Occipital lobe (tissue), 2 donors: ENCODE results near the gene EPX. TPM values are rescaled to one million over a fixed set of nuclear protein-coding genes. Genes with fewer than 3 reads are reported as not detected.

Experiments
- DNase-seq: peaks from one replicate; lab custom pipeline; 2025; lab: John Stamatoyannopoulos, UW
- total RNA-seq: library from RNA; depleted of rRNA; stranded (reverse); fragments of >200 nt; gene quantifications from one replicate; pipeline ENCODE4 v1.2.3, GENCODE V29; 2014

EPX gene
- total RNA-seq, 1 donor from 2014 or later: not detected

DNA sequence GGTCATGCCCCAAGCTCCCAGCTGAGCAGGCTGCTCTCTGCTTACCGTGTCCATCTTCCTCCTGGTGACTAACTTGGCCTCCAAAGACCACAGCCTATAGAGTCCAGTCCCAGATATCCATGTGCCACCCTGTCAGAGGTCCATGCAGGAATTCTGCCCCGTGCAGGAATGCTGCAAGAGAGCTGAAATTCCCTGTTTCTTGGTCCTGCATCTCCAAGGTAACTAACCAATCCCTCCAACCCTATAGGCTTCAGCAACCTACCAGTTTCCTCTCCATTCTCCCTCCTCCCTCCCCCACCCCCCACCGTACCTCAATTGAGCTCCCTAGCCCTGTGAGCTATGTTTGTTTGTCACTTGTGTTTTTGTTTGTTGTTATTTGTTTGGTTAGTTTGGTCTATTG lies 36.2 kb downstream of the EPX start:
- DNase-seq: no peak

DNA sequence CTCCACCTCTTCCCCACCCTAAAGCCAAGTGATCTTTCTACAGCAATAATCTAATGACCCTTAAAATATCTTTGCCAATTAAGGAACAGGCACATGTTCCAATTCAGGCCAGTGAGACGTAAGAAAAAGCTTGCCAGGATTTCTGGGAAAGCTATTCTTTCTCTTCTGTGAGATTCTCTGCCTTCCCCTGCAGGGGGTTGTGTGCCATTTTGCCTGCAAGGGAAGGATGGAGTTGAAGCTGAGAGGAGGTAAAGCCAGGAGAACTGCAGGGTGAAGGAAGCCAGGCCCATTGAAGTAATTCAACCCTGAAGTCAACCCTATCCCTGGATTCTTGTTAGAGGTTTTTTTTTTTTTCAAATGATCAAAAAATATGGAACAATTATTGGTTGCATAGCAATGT lies 36.9 kb downstream of the EPX start:
- no peak for DNase-seq

DNA sequence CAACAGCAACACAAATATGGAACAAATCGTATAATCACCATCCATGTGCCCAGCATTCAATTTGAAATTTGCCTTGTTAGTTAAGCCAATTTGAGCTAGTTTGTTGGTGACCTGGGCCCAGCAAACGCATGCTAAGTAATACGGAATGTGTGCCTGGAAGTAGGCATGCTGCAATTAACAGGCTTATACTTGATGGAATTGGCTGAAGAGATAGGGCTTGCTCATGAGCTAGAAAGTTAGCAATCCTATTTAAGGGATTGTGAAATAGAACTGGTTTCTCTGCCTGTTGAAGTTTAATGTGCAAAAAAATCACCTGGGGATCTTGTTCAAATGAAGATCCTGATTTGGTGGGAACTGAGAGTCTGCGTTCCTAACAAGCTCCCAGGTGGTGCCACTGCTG lies 37.4 kb downstream of the EPX start:
- DNase-seq: no peak

DNA sequence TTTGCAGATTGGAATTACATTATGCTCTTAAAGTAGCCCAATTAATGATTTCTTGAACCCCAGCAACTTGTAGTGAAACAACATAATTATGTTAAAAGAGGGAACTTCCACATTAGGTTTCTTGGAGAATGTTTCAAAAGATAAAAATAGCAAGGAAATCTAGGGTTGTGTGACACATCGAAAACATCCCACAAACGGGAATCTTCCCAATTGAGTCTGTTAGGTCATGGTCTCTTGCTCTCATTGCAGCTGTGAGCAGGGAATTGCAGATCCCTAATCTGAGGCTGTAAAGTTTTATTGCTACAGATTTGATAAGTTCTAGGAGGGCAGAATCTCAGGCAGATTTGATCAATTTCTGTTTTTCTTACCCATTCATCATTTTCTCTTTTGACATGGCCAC lies 39.1 kb downstream of the EPX start:
- DNase-seq: no peak

DNA sequence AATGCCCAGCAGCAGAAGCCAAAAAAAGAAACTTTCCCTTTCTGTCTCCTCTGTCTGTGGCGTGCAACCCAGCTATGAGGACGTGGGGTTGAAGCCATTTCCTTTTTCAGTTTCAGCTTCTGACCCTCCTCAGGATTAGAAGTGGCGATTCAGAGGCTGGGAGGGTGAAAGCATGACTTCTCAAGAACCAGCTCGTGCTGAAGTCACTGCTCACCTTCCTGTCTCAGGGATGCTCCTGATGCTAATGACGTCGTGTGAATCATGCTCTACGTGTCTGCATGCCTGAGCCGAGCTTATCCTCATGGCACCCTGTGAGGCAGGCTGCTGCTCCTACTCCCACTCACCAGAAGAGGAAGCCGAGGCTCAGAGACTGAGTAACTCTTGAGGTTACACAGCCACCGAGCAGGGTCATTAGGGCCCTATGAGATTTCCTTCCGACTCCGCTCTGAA lies 40.2 kb downstream of the EPX start:
- DNase-seq: no peak

DNA sequence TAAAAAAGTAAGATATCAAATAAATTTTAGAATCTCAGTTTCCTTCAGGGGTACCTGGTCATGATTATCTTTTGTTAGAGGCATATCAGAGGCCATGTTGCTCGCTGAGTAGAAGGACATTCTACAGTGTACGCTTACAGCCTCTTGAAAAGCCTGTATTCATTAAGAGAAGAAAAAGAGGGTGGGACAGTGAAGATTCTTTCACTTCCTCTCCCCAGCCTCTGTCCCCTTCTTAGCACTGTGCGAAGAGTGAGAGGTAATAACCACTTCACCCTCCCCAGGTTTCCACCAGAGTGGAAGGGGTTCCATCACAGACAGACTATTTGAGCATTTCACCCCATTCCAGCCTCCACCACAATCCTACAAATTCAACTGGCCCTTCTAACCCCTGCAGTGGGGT lies 41.0 kb downstream of the EPX start:
- no peak for DNase-seq

DNA sequence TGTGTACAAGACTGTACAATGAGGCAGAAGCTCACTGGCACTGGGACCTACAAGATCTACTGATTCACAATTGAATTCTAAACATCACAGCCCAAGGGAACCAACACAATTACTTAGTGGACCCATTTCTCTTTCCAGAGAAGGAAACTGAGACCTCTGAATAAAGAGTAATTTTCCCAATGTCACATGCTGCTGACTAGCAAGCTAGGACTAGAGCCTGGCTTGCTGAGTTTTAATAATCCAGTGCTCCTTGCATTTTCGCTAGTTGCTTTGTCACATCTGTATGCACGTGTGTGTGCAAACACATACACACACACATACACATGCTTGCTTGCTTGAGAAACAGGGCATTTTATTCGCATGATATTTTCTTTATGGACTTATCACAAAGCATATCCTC lies 42.0 kb downstream of the EPX start:
- no peak for DNase-seq

DNA sequence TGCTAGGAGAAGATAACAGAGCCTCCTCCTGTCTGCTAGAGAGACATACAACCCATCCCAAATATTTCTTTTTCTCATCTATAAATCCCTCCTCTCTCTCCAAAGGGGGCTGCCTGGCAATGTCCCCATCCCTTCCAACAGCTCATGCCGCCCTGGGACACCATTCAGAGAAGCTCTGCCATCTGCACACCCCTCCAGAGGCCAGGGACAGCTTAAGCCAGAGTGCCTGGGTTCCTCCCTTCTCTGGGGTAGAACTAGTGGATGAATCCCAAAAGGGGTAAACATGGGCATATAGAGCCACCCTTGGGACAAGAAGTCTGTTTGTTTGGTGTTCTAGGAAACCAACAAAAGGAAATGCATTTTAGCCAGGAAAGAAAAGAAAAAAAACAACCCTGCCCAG lies 43.3 kb downstream of the EPX start:
- DNase-seq: no peak

DNA sequence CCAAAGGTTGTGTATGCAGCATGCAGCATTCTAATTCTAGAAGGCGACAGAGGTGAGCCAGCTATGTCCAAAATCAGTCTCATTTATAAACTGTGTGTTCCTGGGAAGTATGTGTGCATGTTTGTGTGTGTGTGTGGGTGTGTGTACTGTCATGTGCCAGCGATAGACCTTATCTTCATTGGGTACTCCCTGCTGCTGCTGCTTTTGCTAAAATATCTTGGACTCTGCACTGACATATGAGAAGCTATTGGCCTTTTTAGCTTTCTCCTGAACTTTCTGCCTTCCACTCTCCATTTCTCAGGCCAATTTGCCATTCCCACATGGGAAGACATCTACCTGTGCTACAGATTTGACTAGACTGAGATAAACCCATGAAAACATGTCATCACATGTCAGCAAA lies 43.9 kb downstream of the EPX start:
- DNase-seq: no peak

DNA sequence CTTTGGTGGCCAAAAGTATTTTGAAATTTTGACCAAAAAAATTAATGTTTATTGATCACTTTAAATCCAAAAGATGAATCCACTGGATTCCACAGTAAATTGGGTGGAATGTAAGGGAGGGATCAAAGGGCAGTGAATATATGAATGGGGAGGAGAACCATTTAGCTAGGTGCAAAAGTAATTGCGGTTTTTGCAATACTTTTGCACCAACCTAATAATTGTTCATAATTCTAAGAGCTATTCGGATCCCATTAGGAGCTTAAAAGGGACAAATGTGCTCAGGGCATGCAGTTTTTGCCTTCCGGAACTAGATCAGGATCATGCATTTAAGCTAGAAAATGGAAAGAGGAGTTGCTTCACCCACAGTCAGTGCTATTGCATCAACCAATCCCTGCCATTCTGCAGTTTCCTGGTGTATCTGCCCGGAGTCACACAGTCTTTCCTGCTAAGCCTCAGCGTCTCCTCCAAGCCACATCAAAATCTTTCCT lies 45.7 kb downstream of the EPX start, which contains the start of gene LPO:
TSS of gene LPO (plus strand) at position 438 of the 488 bp plus-strand sequence. CDS start 4,396 bp downstream, outside the sequence.
- DNase-seq: no peak

DNA sequence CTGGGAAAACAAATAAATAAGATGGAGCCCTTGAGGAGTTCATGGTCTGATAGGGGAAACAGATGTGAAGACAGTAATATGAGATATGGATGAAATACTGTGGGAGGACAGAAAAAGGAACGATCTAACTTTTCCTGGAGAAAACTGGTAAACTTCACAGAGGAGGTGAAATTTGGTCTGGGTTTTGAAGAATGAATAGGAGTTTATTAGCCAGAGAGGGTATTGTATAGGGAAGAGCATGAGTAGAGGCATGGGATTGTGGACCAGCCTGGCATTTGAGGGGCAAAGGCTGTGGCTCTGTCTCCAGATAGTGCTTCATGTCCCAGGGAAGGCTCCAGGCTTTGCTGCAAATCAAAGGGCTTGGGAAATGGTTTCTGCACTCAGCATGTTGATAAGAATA lies 47.5 kb downstream of the EPX start:
- DNase-seq: no peak

DNA sequence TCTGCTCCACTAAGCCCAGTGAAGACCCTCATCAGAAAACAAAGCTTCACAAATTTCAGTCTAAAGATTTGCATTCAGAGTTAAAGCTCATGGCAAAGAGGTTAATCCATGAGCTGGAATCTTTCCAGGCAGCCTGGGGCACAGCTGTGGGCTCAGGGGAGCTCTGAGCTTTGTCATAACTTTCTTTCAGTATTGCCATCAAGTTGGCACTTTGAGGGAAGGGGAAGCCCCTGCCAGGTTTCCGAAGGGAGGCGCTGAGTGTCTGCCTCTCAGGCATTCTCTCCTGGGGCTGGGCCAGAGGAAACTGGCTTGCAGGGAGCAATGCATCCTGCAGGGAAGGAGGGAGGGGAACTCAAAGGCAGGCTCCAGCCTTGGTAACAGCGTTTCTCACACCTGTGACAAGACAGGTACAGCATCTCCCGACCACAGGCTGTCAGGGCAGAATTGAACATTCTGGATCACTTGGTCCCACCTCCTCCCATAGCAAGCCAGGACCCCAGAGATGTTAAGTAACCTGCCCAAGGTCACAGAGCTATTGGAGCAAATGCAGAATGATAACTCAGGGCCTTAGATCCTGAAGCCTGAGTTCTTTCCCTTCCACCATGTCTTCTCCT lies 49.8 kb downstream of the EPX start:
- no peak for DNase-seq

DNA sequence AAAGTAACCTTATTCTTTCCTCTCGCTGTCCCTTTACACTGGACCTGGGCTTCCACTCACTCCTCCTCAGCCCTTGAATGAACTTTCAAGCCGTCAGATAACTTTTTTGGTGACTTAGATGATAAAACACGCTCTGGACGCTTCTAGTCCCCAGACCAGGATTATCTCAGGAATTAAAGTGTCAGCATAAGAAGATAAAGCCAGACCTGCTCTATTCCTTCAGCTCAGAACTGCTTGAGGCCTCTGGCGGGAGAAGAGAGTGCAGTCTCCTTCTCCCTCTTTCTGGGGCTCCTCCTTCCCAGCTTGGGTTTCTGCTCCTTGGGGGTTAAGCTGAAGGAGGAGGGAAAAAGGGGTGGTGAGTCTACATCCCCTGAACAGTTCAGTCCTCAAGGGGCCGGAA lies 52.4 kb downstream of the EPX start:
- DNase-seq: no peak

DNA sequence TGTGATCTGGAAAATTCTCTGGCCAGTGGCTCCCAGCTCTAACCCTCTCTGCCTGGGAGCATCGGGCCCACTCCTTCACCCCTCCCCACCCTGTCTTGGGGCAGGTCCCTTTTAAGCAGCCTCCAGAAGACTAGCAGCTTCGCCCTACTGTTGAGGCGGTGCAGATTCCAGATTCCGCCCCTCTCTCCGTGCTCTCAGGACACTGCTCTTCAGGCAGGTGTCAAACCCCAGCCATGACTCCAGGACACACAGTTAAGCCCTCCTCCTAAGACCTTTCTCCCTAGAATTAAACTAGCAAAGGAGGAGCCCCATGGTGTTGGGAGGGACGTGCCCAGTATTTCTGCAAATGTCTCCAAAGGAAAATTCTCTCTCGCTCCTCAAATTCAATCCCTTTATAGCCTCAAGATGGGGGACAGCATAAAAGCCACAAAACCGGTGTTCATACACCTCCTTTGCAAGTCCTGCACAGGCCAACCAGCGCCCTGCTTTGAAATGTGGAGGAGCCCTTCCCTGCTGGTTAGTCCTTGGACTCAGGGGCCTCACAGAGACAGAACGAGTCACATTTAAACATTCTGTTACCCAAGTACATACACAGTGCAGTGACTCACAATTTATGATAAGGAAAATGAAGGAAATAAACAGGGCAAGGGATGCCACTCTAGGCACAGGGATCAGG lies 53.0 kb downstream of the EPX start:
- no peak for DNase-seq

DNA sequence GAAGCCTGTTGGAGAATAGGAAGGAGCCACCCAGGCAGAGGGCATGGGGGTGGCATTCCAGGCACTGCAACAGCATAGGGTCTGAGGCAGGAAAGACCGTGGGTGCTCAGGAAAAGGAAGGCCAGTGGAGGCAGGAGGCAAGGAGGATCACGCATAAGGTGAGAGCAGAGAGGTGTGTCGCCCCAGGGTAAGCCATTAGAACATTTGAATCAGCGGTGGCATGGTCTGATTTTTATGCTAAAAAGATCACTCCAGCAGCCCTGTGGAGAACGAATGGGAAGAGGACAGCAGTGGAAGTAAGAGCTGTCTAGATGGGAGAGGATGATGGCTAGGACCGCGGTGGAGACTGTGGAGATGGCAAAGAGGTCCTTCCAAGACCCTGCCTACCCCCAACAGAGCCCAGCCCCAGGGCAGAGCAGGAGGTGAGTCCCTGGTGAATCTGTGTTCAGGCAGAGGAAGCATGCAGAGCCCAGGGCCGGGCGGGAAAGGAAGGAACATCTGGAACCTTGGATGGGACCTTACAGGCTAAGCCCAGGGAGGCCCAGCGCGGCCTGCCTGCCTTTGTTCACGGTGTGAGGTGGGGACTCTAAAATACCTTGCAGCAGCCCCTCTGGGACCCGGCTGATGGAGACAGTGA lies 53.7 kb downstream of the EPX start:
- DNase-seq: no peak

DNA sequence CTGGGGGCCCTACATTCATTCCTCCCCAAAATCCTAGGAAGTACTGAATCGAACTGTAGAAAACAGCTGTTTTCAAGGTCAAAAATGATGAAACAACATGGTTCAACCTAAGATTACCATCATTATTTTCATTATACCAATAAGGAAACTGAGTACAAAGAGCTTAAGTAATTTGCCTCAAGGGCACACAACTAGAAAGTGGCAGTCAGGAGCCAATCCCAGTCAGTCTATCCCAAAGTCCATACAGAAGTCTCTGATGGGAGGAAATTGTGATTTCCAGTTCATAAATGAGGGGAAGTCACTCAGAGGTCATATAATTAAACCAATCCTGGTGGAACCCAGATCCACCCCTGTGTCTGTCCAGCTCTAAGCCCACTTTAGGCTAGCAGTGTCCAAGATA lies 54.3 kb downstream of the EPX start:
- no peak for DNase-seq

DNA sequence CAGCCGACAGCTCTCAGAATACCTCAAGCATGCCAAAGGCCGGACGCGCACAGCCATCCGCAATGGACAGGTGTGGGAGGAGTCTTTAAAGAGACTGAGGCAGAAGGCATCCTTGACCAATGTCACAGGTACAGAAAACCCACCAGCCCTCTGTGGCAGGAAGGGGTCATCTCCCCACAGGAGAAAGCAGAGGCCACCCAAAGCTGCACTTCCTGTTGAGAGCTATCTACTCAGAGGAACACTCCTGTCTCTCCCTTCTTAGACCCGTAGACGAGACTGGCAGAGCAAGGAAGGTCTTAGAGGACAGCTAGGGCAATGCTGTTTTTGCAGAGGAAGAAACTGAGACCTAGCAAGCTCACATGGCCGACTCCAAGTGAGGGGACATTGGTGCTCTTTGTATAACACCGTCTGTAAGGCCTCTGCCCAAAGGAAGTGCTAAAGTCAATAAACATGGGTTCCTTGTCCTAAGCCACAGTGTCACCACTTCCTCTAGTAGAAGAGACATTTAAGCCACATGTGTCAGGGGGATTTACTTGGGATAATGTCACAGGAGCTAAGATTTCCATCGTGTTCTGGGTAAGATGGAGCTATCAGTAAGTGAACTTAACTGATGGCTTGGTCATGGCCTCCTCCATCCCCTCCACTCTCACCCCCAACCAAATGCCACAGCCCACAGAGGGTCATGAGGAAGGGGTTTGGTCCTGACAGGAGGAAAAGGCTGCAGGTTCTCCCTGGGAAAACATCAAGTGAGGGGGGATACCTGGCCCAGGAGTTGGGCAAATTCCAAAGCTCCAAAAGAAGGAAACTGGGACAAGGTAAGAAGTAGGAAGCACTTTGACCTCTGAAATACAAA lies 55.2 kb downstream of the EPX start:
- no peak for DNase-seq

DNA sequence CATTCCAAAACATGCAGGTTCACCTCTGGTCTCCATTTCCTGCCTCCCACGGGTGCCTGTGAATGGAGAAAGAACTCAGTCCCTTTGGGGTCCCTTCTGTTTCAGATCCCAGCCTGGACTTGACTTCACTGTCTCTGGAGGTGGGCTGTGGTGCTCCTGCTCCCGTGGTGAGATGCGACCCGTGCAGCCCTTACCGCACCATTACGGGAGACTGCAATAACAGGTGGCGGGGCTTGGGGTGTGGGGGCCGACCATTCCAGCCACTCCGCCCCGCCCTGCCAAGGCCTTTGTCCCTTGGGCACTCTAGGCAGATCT lies 56.4 kb downstream of the EPX start:
- DNase-seq: no peak

DNA sequence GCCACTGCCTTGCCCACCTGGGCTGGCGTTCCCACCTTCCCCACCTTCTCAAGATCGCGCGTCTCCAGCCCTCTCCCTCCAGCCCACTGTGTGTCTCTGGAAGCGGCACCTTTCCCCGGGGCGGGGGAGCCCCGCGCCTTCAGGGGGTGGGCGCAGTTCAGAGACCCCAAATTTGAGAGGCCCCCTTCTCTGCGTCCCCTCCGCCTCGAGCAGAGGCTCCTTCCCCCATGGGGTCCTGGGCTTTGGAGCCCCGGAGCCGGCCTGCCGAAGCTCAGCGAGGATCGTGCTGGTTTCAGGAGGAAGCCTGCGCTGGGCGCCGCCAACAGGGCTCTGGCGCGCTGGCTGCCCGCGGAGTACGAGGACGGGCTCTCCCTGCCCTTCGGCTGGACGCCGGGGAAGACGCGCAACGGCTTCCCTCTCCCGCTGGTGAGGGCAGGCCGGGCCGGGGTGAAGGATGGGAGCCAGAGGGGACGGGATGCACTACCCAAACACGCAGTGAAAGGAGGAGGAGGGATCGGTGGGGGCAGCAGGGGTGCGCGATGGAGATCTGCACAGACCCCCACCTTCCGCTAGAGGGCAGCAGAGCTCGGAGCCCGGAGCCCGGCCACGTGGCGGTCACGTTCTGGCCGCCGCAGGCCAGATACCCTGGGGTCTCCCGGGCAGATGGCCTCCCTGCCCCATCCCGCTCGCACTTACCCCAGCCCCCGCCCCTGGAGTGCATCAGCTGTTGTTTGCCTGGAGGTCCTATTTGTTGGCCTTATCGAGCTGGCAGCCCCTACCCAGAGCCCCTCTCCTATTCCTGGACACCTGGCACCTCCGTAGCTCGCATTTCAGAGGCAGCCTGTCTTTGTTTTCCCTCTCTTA lies 57.0 kb downstream of the EPX start:
- peak; percentile 37 for DNase-seq

DNA sequence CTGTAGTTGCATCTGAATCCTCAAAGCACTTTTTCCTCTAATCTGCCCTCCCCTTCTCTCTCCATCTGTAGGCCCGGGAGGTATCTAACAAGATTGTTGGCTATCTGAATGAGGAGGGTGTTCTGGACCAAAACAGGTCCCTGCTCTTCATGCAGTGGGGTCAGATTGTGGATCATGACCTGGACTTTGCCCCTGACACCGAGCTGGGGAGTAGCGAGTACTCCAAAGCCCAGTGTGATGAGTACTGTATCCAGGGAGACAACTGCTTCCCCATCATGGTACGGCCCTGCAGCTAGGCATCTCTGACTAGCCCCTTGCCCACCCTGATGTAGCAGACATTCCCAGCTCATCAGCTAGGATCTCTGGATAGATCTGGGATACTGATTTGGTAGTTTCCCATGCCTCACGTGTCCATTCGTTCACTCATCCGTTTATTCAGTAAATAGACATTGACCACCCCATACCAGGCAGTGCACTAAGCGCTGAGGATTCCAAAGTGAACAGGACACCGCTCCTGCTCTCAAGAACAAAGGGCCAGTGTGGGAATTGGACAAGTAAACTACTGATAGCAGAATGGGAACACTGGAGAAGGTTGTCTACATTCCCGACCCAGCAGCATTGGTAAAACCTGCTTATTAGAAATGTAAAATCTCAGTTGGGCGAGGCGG lies 58.0 kb downstream of the EPX start:
- DNase-seq: no peak

DNA sequence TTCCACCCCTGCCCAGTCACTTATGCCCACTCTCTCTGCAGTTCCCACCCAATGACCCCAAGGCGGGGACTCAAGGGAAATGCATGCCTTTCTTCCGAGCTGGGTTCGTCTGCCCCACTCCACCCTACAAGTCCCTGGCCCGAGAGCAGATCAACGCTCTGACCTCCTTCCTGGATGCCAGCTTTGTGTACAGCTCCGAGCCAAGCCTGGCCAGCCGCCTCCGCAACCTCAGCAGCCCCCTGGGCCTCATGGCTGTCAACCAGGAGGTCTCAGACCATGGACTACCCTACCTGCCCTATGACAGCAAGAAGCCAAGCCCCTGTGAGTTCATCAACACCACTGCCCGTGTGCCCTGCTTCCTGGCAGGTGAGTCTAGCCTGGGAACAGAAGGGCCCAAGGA lies 59.6 kb downstream of the EPX start:
- DNase-seq: no peak
